ENCODE results near the gene KANSL3.
A peak's percentile ranks its signal among the peaks of the same experiment; 100 is the strongest.

KANSL3 gene

DNA sequence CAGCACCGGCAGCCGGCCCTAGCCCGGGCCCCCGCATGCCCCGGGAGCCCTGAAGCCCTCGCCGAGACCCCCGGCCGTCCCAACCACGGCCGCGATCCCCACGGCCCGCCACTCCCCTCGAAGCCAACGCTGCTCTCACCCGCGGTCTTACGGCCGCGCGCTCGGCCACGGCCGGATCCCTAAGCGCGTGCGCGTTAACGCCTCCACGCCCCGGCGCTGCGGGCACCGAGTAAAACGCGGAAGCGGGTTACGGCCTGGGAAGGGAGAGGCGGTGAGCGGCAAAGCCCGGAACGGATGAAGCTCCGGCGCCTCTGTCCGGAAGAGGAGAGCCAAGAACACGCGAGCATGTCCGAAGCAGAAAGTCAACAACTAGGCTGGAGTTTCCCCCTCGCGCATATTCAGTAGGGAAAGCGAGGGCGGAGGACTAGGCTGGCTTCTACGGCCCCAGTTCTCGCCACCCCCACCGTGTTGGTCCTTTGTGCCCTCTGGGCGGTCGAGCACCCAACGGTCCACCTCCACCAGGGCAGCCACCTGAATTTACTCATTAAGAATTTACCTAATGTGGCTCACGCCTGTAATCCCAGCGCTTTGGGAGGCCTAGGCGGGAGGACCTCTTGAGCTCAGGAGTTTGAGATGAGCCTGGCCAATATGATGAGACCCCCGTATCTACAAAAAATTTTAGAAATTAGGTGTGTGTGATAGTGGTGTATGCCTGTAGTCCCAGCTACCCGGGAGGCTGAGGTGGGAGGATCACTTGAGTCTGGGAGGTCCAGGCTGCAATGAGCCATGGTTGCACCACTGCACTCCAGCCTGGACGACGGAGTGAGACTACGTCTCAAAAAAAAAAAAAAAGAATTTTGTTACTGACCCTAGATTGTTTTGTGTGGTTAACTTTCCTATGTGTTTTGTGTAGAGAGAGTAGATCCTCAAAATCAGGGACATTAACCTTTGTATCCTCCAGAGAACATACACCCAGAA lies at the start of gene KANSL3:
KANSL3 (minus strand) TSS at position 169 of the 978 bp plus-strand sequence. CDS start 1,177 bp downstream, outside the sequence.
- peak; percentile 90 for DNase-seq (ENCODE audit: extremely low spot score)
- POLR2A ChIA-PET: interaction anchor here (0.6 to 1.0 kb wide), 2 partner anchors 122 to 249 kb away, joined by 3 to 10 read pairs; partner anchors contain the start of gene CNNM4
- TF ChIP-seq, protein P1, sequence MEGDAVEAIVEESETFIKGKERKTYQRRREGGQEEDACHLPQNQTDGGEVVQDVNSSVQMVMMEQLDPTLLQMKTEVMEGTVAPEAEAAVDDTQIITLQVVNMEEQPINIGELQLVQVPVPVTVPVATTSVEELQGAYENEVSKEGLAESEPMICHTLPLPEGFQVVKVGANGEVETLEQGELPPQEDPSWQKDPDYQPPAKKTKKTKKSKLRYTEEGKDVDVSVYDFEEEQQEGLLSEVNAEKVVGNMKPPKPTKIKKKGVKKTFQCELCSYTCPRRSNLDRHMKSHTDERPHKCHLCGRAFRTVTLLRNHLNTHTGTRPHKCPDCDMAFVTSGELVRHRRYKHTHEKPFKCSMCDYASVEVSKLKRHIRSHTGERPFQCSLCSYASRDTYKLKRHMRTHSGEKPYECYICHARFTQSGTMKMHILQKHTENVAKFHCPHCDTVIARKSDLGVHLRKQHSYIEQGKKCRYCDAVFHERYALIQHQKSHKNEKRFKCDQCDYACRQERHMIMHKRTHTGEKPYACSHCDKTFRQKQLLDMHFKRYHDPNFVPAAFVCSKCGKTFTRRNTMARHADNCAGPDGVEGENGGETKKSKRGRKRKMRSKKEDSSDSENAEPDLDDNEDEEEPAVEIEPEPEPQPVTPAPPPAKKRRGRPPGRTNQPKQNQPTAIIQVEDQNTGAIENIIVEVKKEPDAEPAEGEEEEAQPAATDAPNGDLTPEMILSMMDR (IDR thresholded peaks at IDR 0.05; ENCODE audit: control extremely low read depth, extremely low read depth, low read depth, missing control alignments): no peak
- CTCF ChIA-PET: interaction anchor here (0.7 to 2.0 kb wide), 6 partner anchors 11 to 219 kb away, joined by 3 to 8 read pairs (median 3); partner anchors contain the start of gene ANKRD39

DNA sequence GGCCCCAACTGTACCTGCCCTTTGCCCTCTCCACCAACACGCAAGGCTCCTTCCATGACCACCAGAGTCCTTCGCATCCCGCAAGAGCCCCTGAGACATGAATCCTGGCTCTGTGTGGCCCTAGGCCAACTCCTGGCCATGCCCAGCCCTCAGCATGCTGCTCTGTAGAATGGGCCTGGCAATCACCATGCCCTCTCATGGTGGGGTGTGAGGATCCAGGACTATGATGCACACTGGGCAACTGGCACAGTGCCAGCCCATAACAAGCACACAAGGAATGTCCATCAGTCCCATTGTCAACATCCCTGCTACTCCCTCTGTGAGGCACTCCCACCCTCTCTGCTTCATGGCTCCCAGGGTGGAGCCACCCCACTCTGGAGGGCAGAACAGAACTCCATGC lies 49.2 kb upstream of the KANSL3 start:
- TF ChIP-seq, protein P1 (IDR thresholded peaks at IDR 0.05; ENCODE audit: control extremely low read depth, extremely low read depth, low read depth, missing control alignments): no peak
- CTCF ChIA-PET: no interaction called here
- DNase-seq (ENCODE audit: extremely low spot score): no peak
- POLR2A ChIA-PET: no interaction called here

DNA sequence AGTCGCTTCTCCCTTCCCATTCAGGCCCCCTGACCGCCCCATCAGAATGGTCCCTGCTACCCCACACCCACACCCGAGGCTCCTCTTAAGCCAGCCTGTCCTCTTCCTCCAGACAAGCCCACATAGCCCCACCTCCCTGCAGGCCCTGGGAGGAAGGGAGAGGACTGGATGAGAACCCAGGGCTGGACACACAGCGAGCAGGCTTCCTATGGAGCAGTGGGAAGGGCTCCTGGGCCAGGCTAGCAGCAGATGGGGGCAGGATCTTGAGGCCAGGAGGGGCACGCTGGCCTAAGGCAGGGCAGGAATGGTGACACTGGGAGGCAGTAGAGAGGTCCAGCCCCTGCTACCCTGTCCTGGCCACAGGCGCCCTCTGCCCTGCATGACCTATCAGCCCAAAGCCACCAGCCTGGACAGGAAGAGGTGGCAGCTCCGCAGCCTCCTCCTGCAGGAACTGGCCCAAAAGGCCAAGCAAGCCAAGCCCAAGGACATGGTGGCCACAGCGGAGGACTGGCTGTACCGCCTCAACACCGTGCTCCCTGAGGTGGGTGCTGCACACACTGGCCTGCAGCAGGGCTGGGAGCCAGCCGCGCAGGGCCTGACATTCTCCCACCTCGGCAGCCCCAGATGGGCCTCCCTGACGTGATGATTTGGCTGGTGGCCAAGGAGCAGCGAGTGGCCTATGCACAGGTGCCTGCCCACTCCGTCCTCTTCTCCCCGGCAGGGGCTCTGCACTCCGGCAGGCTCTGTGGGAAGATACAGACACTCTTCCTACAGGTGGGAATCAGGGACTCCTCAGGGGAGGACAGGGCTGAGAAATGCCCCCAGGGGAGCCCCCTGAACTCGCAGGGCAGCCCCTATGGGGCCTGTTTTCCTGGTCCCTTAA lies 47.7 kb upstream of the KANSL3 start:
- ChIA-PET CTCF (no interaction called here), POLR2A (no interaction called here)
- TF ChIP-seq, protein P1 (IDR thresholded peaks at IDR 0.05; ENCODE audit: control extremely low read depth, extremely low read depth, low read depth, missing control alignments): no peak
- no peak for DNase-seq (ENCODE audit: extremely low spot score)

DNA sequence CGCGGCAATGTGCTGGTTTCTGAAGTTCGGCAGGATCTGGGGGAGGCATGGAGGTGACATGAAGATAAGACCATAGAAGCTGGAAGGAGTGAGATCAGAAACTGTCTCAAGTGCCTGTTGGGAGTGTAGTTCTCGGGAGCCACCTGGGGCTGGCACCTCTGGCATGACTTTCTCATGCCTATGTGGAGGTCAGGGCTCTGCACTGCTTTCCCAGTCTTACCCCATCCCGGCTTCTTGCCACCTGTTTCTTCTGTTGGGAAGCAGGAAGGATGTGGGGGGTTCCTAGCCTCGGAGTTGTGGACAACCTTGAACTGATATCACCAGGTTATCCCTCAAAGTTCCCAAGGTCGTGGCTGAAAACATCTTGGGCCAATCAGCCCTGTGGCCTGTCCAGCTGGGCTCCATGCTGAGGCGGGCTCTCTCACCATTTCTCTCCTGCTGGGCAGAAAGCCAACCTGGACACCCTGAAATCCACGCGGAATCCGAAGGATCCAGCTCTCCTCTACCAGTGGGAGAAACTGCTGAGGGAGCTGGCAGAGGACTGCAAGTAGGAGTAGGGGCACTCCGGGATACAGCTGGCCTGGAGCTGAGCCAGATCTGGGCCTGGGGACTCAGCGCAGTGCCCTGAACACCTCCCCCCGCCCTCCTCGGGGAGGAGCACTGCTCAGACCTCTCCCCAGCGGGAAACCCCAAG lies 46.9 kb upstream of the KANSL3 start:
- TF ChIP-seq, protein P1 (IDR thresholded peaks at IDR 0.05; ENCODE audit: control extremely low read depth, extremely low read depth, low read depth, missing control alignments): no peak
- CTCF ChIA-PET: interaction anchor here (1.4 kb wide), 1 partner anchor 8 kb away, joined by 3 read pairs; no protein-coding TSS in a partner anchor
- no peak for DNase-seq (ENCODE audit: extremely low spot score)
- POLR2A ChIA-PET: no interaction called here

DNA sequence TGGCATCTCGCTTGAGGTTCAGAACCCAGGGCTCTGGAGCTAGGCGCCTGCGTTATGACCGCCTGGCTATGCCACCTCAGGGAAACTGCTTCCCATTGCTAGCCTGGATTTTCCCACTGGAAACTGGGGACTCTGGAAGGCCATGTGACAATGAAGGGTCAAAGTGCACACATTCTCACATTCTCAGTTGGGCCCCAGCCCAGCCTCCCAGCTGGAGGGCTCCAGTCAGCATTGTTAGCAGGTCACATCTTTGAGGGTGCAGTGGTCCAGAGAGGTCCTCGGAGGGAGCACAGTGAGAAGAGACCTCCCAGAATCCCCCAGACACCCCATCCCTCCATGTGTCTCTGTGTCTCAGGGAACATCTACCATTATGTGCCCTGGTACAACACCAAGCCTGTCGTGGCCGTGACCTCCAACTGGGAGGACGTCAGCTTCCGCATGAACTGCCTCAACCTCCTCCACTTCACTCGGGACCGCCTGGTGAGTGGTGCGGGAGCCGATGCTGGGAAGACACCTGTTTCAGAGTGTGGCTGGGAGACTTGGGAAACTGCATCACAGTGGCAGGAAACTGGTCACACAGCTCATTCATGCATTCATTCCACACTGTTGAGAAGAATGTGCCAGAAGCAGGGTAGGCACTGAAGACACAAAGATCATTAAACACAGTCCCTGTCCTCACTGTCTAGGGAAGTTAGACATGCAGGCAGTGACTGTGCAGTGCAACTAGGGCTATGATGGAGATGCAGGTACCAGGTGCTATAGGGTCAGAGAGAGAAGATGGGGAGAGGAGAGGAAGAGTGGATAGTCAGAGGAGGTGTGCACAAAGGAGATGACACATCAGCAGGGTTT lies 46.1 kb upstream of the KANSL3 start:
- CTCF ChIA-PET: interaction anchor here (0.6 to 1.4 kb wide), 2 partner anchors 9 to 21 kb away, joined by 3 read pairs; no protein-coding TSS in a partner anchor

More for the DNA sequence above, 46.1 kb upstream of the KANSL3 start:
- TF ChIP-seq, protein P1 (IDR thresholded peaks at IDR 0.05; ENCODE audit: control extremely low read depth, extremely low read depth, low read depth, missing control alignments): no peak
- DNase-seq (ENCODE audit: extremely low spot score): no peak
- POLR2A ChIA-PET: no interaction called here
